Stimulated activated CD4-positive, alpha-beta T cell treated with anti-CD3 and anti-CD28 coated beads, Interleukin-15, amount 100 ng/mL, for 1 hour (primary cell): ENCODE measurements around the gene TBX2.

Experiments used
- DNase-seq, 2 donors: peaks; one replicate each; pipeline ENCODE4 v3.0.0-alpha.2; 2020; ENCODE audit warnings: low read depth in 1 of 2, low spot score in 1 of 2

TBX2 gene

DNA sequence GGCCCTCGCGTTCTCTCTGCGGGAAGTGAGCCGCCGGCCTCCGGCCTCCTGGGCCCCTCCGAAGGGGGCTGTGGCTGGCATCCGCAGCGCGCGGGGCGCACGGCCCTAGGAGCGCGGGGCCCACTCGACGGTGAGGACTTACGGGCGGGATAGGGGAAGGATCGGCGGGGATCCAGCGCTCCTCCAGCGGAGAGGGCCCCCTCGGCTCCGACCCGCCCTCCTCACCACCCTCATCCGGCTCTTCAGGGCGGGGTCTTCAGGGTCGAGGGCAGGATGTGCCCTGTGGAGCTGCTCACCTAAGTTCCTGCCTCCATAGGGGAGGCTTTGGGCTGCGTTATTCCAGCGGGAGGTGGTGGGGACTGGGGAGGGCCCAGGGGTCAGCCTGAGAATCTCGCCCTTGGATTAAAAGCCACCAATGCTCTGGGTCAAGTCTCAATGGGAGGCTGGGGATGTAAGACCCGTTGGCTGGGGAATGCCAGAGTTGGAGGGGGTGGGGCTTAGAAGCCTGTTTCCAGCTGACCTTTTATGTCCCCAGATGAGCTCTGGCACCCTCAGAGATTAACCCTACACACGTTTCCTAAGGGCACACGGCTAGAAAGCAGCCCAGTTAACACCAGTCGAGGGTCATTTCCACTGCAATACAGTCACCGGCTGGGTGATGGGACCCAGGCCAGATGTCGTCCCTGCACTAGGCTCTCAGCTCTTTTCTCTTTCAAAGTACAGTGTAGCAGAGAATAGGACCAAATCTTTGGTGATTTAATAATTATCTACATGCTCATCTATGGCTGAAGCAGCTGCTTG is 13.4 kb downstream of the TBX2 start:
- no peak for DNase-seq

DNA sequence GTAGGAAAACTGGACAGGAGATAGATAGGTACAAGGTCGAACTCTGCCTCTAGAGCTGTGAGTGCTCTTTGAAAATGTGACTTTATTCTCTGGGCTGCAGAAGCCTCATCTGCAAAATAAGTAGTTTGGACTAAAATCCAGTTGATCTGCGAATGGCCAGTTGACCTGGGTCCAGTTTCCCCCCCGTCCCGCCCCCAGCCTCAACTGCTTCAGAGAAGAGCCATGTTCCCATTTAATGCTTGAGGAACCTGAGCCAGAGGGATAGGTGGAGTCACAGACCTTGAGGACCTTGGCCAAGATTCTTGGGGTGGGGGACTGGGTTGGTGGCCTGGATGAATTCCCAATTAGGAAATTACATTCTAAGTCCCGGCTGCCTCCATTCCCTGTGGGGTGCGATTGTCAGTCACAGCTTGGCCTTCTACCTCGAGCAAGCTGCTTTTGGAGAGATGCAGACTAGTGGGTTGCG is 14.1 kb downstream of the TBX2 start:
- no peak for DNase-seq

DNA sequence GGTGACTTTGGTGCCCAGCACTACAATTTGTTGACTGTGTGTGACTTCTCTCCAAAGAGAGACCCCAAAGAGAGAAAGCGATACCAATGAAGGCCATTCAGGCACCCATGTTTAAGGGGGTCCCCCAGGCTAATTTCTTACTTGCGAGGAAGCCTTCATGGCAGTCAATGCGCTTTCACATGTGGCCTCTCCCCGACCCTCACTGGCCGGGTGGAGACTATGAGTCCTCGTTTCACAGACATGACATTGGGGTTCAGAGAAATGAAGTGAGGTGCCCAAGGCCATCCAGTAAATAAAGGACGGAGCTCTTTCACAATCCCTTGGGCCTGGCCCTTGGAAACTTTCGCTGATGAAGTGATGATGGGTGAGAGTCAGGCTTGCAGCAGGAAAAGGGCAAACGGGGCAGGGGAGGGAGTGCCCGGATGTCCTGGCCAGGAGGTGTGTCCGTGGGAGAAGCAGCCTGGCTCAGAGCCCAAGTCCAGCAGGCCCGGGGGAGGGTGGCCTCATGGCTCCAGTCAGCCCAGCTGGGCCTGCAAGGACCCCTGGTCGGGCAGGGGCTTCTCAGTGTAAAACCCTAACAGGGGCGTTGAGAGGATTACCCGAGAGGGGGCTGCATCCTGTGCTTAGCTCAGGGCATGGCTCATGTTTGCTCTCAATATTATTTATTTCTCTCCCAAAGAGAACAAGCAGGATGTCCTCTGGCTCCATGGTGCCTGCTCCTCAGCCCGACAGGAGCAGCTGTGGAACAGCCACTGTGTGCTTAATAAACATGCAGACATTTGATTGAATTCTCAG is 14.7 kb downstream of the TBX2 start:
- no peak for DNase-seq

DNA sequence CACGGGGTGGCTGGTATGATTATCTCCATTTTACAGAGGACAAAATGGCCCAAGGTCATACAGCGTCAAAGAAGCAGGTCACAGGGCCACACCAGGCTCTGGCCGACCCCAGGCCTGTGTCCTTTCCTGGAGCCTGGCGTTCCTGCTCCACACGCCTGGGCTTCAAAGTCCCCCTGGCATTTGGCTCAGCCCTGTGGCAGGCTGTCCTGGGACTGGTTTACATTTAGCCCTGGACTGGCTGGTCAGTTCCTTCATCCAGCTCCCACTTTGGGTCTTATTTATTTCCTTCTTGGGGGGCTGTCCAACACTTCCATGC is 15.3 kb downstream of the TBX2 start:
- no peak for DNase-seq

DNA sequence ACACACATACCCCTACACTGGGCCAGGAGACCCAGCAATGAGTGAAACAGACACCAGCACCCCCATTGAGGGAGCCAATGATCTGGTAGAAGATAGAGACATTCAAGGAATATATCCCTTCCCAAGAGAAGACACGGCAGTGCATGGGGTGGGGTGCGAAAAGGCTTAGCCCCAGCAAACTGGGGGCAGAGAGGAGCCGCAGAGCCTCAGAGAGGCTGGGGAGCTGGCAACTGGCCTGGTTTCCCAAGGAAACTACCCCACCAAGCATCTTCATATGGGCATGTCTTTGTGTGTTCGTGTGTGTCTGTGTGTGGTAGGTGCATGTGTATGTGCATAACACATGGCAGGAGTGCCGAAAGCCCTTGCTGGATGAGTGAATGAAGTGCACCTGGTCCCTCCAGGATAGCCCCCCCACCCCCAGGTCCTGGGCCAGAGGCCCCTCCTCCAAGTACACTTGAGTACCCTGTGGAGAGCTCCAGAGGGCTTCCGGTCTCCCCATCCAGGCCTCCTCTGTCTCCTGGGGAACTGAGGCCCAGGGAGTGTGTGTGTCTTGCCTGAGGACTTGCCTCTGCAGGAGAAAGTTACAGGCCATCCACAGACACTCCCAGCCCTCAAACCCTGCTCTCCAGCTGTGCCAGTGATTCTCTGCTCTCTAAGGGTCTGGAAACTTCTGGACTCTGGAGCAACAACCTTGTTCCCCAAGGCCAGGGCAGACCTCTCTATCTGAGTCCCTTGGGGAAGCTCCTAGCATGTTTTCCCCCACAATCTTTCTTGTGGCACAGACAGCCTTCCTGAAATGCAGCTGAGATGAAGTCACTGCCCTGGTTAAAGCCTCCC is 15.9 kb downstream of the TBX2 start:
- no peak for DNase-seq

DNA sequence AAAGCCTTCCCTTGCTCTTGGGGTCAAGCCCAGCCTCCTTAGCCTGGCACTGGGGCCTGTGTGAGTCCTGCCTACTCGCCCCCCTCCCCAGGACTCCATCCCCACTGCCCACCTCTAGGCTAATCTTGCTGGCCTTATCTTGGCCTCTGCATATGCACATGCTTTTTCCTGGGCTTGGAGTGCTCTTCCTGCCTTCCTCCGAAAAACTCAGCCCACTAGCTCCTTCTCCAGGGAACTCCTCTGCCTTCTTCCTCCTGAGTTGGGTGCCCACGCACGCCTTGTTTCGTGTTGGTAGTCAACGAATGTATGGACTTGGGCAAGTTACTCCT is 16.5 kb downstream of the TBX2 start:
- DNase-seq = no peak

DNA sequence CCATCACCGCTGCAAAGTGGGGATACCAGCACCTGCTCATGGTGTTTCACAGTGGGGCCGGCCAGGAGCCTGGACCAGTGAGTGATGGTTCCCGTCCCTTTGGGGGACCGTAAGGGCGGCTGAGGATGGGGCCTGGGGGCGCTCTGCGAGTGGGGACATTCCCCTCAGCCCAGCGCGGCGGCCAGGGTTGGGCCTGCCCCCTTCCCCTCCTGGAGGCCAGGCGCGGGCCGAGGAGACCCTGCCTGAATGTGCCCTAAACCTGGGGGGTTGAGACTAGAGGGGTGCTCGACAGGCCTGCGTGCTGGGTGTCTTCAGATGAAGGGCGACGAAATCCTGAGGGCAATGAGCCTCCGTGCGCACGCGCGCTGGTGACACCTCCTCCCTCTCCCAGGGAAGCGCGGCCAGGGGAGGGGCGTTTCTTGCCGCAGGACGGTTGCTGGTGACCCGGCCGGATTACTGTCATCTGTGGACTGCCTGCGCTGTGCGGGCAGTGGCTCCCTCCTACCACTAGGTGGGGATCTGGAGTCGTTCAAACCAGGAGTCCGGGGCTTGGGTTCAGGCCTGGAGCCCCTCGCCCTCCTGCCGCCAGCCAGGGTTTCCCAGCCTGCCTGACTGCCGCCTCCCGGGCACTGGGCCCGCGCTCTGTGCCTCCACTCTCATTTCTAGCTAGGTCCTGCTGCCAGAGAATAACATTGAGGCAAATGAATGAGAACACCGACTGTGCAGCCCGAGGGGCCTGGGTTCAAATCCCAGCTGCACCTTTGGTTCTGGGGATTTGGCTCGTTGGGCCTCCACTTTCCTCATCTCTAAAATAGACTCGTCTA is 17.1 kb downstream of the TBX2 start:
- DNase-seq = no peak

DNA sequence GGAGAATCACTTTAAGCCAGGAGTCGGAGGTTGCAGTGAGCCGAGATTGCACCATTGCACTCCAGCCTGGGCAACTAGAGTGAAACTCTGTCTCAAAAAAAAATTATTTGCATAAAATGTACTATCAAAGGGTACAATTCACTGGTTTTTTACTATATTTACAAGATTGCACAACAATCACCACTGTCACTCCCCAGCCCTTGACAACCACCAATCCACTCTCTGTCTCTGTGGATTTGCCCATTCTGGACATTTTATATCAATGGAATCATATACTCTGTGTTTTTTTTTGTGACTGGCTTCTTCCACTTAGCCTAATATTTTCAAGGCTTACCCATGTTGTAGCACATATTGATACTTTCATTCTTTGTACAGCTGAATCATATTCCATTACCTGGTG is 18.8 kb downstream of the TBX2 start:
- no peak for DNase-seq

DNA sequence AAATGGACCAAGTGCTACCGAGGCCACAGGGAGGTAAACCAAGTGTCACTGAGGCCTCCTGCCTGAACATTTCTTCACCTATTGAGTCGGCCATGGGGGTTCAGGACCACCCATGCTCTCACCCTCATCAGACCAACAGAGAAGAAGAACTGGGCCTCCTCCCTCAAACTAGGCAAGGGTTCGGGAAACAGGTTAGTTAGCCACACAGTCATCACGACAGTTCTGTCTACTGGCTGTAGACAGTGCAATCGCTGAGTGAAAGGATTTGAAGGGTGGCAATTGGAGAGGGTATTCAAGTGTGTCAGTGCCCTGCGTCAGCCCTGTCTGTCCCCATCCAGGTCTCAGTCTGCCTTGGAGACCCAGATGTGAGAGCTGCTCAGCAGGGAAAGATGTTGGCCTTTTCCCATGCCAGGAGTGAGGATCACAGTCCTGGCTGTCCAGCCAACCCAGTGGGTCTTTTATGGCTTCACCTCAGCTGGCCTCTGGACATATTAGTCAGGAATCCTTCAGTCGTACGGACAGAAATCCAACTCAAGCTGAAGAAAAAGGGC is 19.9 kb downstream of the TBX2 start:
- DNase-seq = no peak

DNA sequence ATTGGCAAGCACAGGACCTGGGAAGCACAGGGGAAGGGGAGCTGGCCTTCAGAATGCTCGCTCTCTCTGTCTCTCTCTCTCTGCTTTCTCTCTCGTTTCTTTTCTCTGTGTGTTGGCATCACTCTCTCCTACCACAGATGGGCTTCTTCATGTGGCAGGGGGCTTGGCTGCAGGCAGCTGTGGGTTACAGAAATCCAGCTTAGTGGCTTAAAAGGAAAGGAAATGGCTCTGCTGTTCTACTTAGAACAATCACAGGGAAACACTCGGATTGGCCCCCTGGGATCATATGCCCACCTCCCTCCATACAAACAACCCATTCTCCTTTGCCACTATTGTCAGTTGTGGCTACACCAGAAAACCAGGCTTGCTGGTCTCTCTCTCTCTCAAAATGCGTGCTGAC is 20.4 kb downstream of the TBX2 start:
- DNase-seq = no peak

DNA sequence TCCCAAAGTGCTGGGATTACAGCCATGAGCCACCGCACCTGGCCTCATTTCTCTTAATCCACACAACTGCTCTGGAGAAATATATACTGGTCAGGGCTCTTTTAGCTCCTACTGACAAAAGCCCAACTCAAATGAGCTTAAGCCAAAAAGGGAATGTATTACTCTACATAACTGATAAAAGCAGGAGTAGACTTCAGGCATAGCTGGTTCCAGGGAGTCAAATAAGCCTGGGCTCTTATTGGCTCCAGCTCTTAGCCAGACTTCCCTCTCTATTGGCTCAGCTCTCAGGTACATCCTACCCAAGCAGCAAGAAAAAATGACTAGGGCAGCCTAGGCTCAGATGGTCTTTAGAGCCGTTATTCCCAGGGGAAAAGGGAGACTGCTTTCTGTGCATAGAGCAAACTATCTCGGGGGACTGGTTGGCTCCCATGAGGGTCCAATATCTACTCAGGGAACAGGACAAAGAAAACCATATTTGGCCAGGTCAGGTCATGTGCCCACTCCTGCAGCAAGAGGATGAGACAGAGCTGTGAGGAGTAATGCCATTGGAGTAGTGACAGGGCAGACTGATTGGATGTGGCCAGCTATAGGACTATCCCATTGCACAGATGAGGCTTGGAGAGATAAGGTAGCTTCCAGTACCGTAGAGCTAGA is 21.2 kb downstream of the TBX2 start:
- DNase-seq = no peak

DNA sequence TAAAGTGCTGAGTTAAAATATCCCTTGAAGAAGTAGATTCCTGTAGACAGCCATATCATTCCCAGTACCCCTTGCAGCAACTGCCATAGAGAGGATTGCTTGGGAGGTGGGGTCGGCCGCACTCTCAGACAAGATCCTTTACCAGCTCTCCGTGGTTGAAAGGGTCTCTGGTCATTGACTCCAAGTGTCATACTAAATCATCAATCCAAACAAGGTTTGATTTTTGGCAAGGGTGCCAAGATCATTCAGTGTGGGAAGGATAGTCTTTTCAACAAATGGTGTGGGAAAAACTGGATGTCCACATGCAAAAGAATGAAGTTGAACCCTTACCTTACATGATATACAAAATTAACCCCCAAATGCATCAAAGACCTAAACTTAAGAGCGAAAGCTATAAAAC is 21.8 kb downstream of the TBX2 start:
- DNase-seq = no peak

DNA sequence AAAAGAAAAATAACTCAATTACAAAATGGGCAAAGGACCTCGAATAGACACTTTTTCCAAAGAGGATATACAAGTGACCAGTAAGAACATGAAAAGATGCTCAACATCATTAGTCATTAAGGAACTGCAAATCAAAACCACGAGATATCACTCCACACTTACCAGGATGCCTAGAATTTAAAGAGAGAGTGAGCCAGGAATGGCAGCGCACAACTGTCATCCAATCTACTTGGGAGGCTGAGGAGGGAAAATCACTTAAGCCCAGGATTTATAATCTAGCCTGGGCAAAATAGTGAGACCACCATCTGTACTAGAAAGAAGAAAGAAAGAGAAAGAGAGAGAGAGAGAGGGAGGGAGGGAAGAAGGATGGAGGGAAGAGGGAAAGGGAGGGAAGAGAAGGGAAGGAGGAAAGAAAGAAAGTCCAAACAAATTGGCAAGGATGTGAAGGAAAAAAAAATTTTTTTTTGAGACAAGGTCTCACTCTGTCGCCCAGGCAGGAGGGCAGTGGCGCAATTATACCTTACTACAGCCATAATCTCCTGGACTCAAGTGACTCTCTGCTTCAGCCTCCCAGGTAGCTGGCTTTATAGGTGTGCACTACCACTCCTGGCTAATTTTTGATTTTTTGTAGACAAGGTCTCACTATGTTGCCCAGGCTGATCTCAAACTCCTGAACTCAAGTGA is 22.6 kb downstream of the TBX2 start:
- DNase-seq = no peak

DNA sequence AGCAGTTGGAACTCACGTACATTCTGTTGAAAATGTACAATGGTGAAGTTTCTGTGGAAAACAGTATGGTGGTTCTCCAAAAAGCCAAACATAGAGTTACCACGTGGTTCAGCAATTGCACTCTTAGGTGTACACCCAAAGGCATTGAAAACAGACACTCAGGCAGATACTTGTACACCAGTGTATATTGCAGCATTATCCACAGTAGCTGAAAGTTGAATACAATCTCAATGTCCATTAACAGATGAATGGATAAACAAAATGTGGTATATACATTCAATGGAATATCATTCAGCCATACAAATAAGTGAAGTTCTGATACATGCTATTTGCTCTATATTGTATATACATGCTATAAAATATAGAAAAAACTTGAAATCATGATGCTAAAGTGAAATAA is 23.2 kb downstream of the TBX2 start:
- DNase-seq = no peak

DNA sequence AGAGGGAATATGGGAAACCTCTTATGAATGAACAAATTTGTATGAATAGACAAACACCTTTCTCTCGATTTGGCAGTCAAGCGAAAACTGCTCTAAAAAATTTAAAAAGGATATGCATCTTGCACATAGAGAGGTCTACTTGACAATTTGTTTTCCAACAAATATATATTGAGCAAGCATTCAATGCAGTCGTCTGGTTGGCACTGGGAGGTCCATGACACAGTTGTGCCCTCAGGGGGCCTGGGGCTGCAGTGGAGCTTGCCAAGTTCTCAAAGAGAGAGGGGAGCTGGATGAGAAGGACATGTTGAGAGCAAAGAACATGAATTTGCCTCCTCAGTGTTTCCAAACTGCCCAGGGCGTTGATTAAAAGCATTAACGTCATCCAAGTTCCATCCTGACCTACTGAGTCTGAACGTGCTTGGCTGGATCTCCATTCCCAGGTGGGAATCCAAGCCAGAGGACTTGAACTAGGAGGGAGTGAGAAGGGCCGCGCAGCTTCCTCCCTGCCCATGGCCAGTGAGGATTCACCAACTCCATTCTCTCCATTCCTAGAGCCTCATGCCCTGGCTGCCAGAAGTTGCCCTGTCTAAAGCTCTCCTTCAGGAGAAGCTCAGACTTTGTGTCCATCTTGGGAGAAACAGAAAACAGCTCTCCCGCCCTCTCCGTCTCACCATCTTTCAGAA is 24.5 kb downstream of the TBX2 start:
- DNase-seq = no peak

DNA sequence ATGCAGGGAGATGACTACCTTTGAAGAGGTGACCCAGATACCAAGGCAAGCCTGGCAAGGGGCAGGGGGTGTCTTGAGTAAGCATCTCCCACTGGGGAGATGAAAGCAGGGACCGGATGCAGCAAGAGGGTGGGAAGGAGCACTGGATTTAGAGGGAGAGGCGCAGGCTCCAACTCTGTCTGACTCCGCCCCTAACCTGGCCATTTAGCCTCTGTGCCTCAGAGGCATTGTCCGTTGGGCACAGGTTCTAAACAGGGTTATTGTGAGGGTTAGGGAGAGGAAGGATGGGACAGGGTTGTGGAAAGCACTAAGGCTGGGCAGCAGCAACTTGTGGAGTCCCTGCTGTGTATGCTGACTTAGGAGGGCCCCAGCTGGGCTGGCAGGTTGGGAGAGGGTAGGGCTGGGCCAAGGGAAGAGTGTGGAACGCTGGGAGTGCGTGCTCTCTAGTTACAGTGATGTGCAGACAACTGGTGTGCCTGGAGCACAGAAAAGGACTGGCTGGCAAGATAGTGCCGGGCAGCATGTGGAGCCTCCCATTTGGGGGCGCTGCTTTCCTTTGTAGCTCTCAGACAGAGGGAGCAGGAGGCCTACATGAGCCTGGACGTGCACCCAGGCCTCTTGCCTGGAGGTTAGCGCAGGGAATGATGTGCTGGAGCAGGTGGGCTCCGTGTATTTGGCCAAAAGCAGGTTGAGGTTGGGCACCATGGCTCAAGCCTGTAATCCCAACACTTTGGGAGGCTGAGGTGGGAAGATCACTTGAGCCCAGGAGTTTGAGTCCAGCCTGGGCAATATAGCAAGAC is 26.2 kb downstream of the TBX2 start:
- DNase-seq = no peak

DNA sequence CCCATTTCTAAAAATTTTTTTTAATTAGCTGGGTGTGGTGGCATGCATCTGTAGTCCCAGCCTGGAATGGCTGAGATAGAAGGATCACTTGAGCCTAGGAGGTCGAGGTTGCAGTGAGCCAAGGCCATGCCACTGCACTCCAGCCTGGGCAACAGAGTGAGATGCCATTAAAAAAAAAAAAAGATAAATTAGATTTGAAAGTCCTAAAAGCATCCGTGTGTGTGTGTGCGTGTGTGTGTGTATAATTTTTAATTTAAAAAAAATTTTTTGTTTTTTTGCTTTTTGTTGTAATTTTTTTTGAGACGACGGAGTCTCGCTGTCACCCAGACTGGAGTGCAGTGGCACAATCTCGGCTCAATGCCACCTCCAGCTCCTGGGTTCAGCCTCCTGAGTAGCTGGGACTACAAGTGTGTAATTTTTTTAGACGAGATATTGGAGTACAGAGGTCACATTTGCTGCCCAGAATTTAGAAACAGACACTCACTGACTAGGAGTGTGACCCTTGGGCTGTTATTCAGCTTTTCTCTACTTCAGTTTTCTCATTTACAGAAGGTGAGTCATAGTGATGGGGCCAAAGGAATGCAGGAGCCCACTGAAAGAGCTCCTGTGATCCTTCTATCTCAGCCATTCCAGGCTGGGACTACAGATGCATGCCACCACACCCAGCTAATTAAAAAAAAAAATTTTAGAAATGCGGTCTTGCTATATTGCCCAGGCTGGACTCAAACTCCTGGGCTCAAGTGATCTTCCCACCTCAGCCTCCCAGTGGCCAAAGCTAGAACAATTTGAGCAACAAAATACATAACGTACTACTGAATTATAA is 27.1 kb downstream of the TBX2 start:
- DNase-seq = no peak
